IMR-90 (cell line): Measurements from ENCODE around the gene FGFR4. TPM values are rescaled to one million over a fixed set of nuclear protein-coding genes. Genes with fewer than 3 reads are reported as not detected.

Source experiments
- ATAC-seq: fragments of 200-7000 bp; cut with Tn5 transposase; 2 replicates; pipeline ENCODE4 v1.9.1; 2020; ENCODE audit warnings: low read depth, mild to moderate bottlenecking, moderate library complexity
- BruUV-seq: library from RNA; stranded (reverse); fragments of 400-500 nt; replicated peaks from 2 replicates; lab custom pipeline; 2021; lab: Mats Ljungman, UMichigan
- CTCF ChIA-PET: fragments of 300-600 bp; formaldehyde crosslinking; extraction: SDS; loops from one replicate; lab custom pipeline; 2021; ENCODE audit warnings: antibody characterized with exemption; lab: Yijun Ruan, JAX
- POLR2A ChIA-PET: fragments of 300-600 bp; sonication (Branson Sonifier 250); formaldehyde crosslinking; loops from one replicate; lab custom pipeline; 2022; ENCODE audit warnings: antibody characterized with exemption; ENCODE audit not compliant: unreplicated experiment; lab: Charles Lee
- DNase-seq: peaks from one replicate; pipeline ENCODE4 v3.0.0; 2013
- H2AFZ ChIP-seq: replicated peaks from 2 replicates; pipeline ENCODE3; 2013; ENCODE audit warnings: low read length, mild to moderate bottlenecking; ENCODE audit not compliant: poor library complexity
- H2AK5ac ChIP-seq: 2 replicates; pipeline ENCODE4 v1.6.1; 2013; ENCODE audit warnings: low read depth, low read length, inconsistent platforms
- H2AK9ac ChIP-seq: replicated peaks from 2 replicates; pipeline ENCODE3; 2013; ENCODE audit warnings: mild to moderate bottlenecking, low read depth, low read length, moderate library complexity; ENCODE audit not compliant: poor library complexity
- H2BK120ac ChIP-seq: 2 replicates; pipeline ENCODE4 v1.6.1; 2013; ENCODE audit warnings: low read depth, low read length, inconsistent platforms
- H2BK15ac ChIP-seq: 3 replicates; pipeline ENCODE4 v1.6.1; 2013; ENCODE audit warnings: low read depth, low read length, inconsistent platforms
- H2BK20ac ChIP-seq: 2 replicates; pipeline ENCODE4 v1.6.1; 2013; ENCODE audit warnings: low read depth, mild to moderate bottlenecking, inconsistent platforms, low read length, moderate library complexity
- H2BK5ac ChIP-seq: 2 replicates; pipeline ENCODE4 v1.6.1; 2013; ENCODE audit warnings: mild to moderate bottlenecking, low read depth, low read length, inconsistent platforms; ENCODE audit not compliant: poor library complexity, severe bottlenecking
- H3K14ac ChIP-seq: replicated peaks from 2 replicates; pipeline ENCODE4 v1.6.1; 2013; ENCODE audit warnings: low read depth, low read length, inconsistent platforms
- H3K18ac ChIP-seq: 2 replicates; pipeline ENCODE4 v1.6.1; 2013; ENCODE audit warnings: low read depth, low read length, control low read depth
- H3K23ac ChIP-seq: 2 replicates; pipeline ENCODE4 v1.6.1; 2013; ENCODE audit warnings: low read depth, low read length, inconsistent platforms
- H3K27ac ChIP-seq: 2 replicates; pipeline ENCODE4 v1.5.1; 2013; ENCODE audit warnings: mild to moderate bottlenecking, control low read depth, low read length; ENCODE audit not compliant: insufficient read depth
- H3K27me3 ChIP-seq: 2 replicates; pipeline ENCODE4 v1.6.1; 2013; ENCODE audit warnings: low read length; ENCODE audit not compliant: control insufficient read depth, insufficient read depth
- H3K36me3 ChIP-seq: 2 replicates; pipeline ENCODE4 v1.6.1; 2013; ENCODE audit warnings: low read length, mixed read lengths; ENCODE audit not compliant: control insufficient read depth, insufficient read depth
- H3K4ac ChIP-seq: 2 replicates; pipeline ENCODE4 v1.6.1; 2013; ENCODE audit warnings: low read depth, low read length, inconsistent platforms
- H3K4me1 ChIP-seq: 2 replicates; pipeline ENCODE4 v1.6.1; 2013; ENCODE audit warnings: low read length, mixed read lengths; ENCODE audit not compliant: control insufficient read depth, insufficient read depth
- H3K4me2 ChIP-seq: 2 replicates; pipeline ENCODE4 v1.6.1; 2013; ENCODE audit warnings: low read depth, mild to moderate bottlenecking, control low read depth, low read length, moderate library complexity
- H3K4me3 ChIP-seq: 2 replicates; pipeline ENCODE4 v1.5.1; 2013; ENCODE audit warnings: low read depth, mild to moderate bottlenecking, control low read depth, low read length, moderate library complexity; ENCODE audit not compliant: insufficient read depth
- H3K56ac ChIP-seq: 2 replicates; pipeline ENCODE4 v1.6.1; 2013; ENCODE audit warnings: low read length, inconsistent platforms; ENCODE audit not compliant: insufficient read depth; ENCODE audit errors: extremely low read depth
- H3K79me1 ChIP-seq, 2 experiments: 2 replicates each; pipeline ENCODE4 v1.6.1; 2013; ENCODE audit warnings: low read length in 2 of 2, inconsistent platforms in 1 of 2, low read depth in 1 of 2
- H3K9ac ChIP-seq: 2 replicates; pipeline ENCODE4 v1.6.1; 2013; ENCODE audit warnings: low read depth, low read length, control low read depth
- H3K9me1 ChIP-seq: 2 replicates; pipeline ENCODE4 v1.6.1; 2013; ENCODE audit warnings: low read length, inconsistent platforms; ENCODE audit not compliant: insufficient read depth
- H3K9me3 ChIP-seq: 2 replicates; pipeline ENCODE4 v1.6.1; 2013; ENCODE audit warnings: low read length; ENCODE audit not compliant: control insufficient read depth, insufficient read depth
- H4K20me1 ChIP-seq: 2 replicates; pipeline ENCODE4 v1.6.1; 2013; ENCODE audit warnings: low read length, inconsistent platforms; ENCODE audit not compliant: insufficient read depth
- H4K5ac ChIP-seq: 2 replicates; pipeline ENCODE4 v1.6.1; 2013; ENCODE audit warnings: mild to moderate bottlenecking, low read depth, low read length, control low read depth
- H4K8ac ChIP-seq, 2 experiments: 2 replicates each; pipeline ENCODE4 v1.6.1; 2013; ENCODE audit warnings: low read depth in 2 of 2, low read length in 2 of 2, control low read depth in 1 of 2, inconsistent platforms in 1 of 2
- H4K91ac ChIP-seq: 2 replicates; pipeline ENCODE4 v1.6.1; 2013; ENCODE audit warnings: low read depth, low read length, inconsistent platforms; ENCODE audit not compliant: insufficient read depth
- BHLHE40 ChIP-seq: fragments of 150-350 bp; IDR thresholded peaks from 2 replicates; pipeline ENCODE4 v1.6.1; 2016; ENCODE audit warnings: mild to moderate bottlenecking, low read depth, low read length
- WGBS, 2 experiments: methylation state at CpG; one replicate each; pipeline versions ENCODE4 v1.1.5 to v1.1.7; 2013; ENCODE audit warnings: missing lambda C conversion rate in 2 of 2; ENCODE audit not compliant: insufficient read length in 1 of 2; ENCODE audit errors: extremely low coverage in 2 of 2; 5-methylcytosine and 5-hydroxymethylcytosine counted together
- dilution Hi-C: fragments of 300-500 bp; cut with HindIII; formaldehyde crosslinking; loops from one replicate; pipeline ENCODE4 v1.14.3; 2018; ENCODE audit warnings: low sequenced_read_pairs; ENCODE audit not compliant: unreplicated experiment
- in situ Hi-C: fragments of 300-500 bp; cut with MboI; formaldehyde crosslinking; loops from 3 replicates; pipeline ENCODE4 v1.14.3; 2019; ENCODE audit warnings: low sequenced_read_pairs, inconsistent platforms, mixed read lengths
- intact Hi-C: fragments of 100-400 bp; cut with micrococcal nuclease; formaldehyde crosslinking; loops from 2 replicates; pipeline ENCODE4 v1.10.0; 2022
- polyA plus RNA-seq, 3 experiments: library from polyadenylated mRNA; depleted of rRNA; stranded (reverse); fragments of >200 nt; gene quantifications; 2 replicates each; pipeline ENCODE4 v1.2.3, GENCODE V29; 2012; ENCODE audit warnings: low replicate concordance in 1 of 3
- total RNA-seq: library from RNA; depleted of rRNA; stranded (reverse); fragments of >200 nt; gene quantifications from 2 replicates; pipeline ENCODE4 v1.2.3, GENCODE V29; 2012

FGFR4 gene
- total and polyA plus RNA-seq, 2 of the 4 experiments (the other 2 are of a cell fraction) = 0.90 to 2.4 TPM

GRCh38 chr5:177080265-177080664 lies 6.5 kb upstream of the FGFR4 start:
- no peak overlapping the region for H3K56ac ChIP-seq
- no peak overlapping the region for H3K23ac ChIP-seq
- H3K4me3 ChIP-seq = no peak overlapping the region
- DNase-seq = no peak
- H4K8ac ChIP-seq = no peak overlapping the region
- no peaks in the 10 kb centered on the region for H3K36me3 ChIP-seq
- no peak overlapping the region for H3K27ac ChIP-seq
- H3K4ac ChIP-seq = no peak overlapping the region
- no peak overlapping the region for H2AFZ ChIP-seq
- no peak overlapping the region for H4K5ac ChIP-seq
- no peak overlapping the region for H3K18ac ChIP-seq
- no peaks in the 10 kb centered on the region for H4K20me1 ChIP-seq
- dilution Hi-C loops (no loop called here), in situ Hi-C loops (no loop called here), intact Hi-C loops (no loop called here)
- H3K9ac ChIP-seq = no peak overlapping the region
- no peaks in the 10 kb centered on the region for H3K79me1 ChIP-seq
- no peak overlapping the region for H2BK120ac ChIP-seq
- peaks cover 8% of the 10 kb centered on the region for H3K27me3 ChIP-seq
- WGBS, 2 experiments = no CpG with 5 or more reads among the region's 5 CpGs
- H3K4me2 ChIP-seq = no peak overlapping the region
- no peak for ATAC-seq
- no peak overlapping the region for H4K91ac ChIP-seq
- no TSS peak for BruUV-seq
- no peaks in the 10 kb centered on the region for H3K9me1 ChIP-seq
- no peaks in the 10 kb centered on the region for H3K4me1 ChIP-seq
- H3K9me3 ChIP-seq = no peaks in the 10 kb centered on the region
- H2AK9ac ChIP-seq = no peak overlapping the region
- H2AK5ac ChIP-seq = no peak overlapping the region
- H3K14ac ChIP-seq = no peak overlapping the region
- TF ChIP-seq BHLHE40 = no peak
- no peak overlapping the region for H2BK15ac ChIP-seq
- no peak overlapping the region for H2BK5ac ChIP-seq
- H2BK20ac ChIP-seq = no peak overlapping the region
- POLR2A ChIA-PET = no interaction called here
- CTCF ChIA-PET = no interaction called here
